Panc1 (cell line): ENCODE results near the gene S100A10. TPM values are rescaled to one million over a fixed set of nuclear protein-coding genes. Genes with fewer than 3 reads are reported as not detected.
A peak's percentile ranks its signal among the peaks of the same experiment; 100 is the strongest.

ENCODE experiments used
- ATAC-seq: fragments of 200-7000 bp; cut with Tn5 transposase; 2 replicates; pipeline ENCODE4 v1.9.1; 2020; ENCODE audit warnings: mild to moderate bottlenecking, moderate library complexity
- BruUV-seq: library from RNA; stranded (reverse); fragments of 400-500 nt; replicated peaks from 2 replicates; lab custom pipeline; 2021; lab: Mats Ljungman, UMichigan
- CTCF ChIA-PET: fragments of 300-600 bp; sonication (Branson Sonifier 250); formaldehyde crosslinking; loops from one replicate; lab custom pipeline; 2022; ENCODE audit warnings: antibody characterized with exemption; lab: Charles Lee
- POLR2A ChIA-PET: fragments of 300-600 bp; sonication (Branson Sonifier 250); formaldehyde crosslinking; loops from one replicate; lab custom pipeline; 2022; ENCODE audit warnings: antibody characterized with exemption; lab: Charles Lee
- DNase-seq: peaks from one replicate; pipeline ENCODE4 v3.0.0-alpha.2; 2010; ENCODE audit warnings: low read depth, low spot score
- H3K27ac ChIP-seq: 2 replicates; pipeline ENCODE4 v1.5.1; 2011; ENCODE audit warnings: mild to moderate bottlenecking, low read length, inconsistent platforms
- H3K27me3 ChIP-seq: fragments of 200-500 bp; sonication (Bioruptor generic); 2 replicates; pipeline ENCODE4 v1.6.0; 2014; ENCODE audit warnings: low read length, inconsistent platforms; ENCODE audit not compliant: control insufficient read depth, insufficient read depth
- H3K36me3 ChIP-seq: fragments of 200-500 bp; sonication (Bioruptor generic); 2 replicates; pipeline ENCODE4 v1.5.1; 2014; ENCODE audit warnings: inconsistent platforms, mild to moderate bottlenecking, low read length, moderate library complexity; ENCODE audit not compliant: control insufficient read depth, insufficient read depth
- H3K4me1 ChIP-seq: 2 replicates; pipeline ENCODE4 v1.5.1; 2011; ENCODE audit warnings: inconsistent platforms, mild to moderate bottlenecking, low read length, moderate library complexity; ENCODE audit not compliant: control insufficient read depth, insufficient read depth
- H3K4me3 ChIP-seq, 2 experiments: 2 replicates each; pipeline ENCODE4 v1.5.1; 2011 to 2012; ENCODE audit warnings: low read depth in 2 of 2, low read length in 2 of 2, mild to moderate bottlenecking in 2 of 2, inconsistent platforms in 1 of 2, moderate library complexity in 1 of 2
- H3K9me3 ChIP-seq: fragments of 200-500 bp; sonication (Bioruptor generic); 2 replicates; pipeline ENCODE4 v1.5.1; 2014; ENCODE audit warnings: low read depth, mild to moderate bottlenecking, inconsistent platforms, low read length, moderate library complexity; ENCODE audit not compliant: control insufficient read depth, insufficient read depth
- CTCF ChIP-seq: fragments of 450-650 bp; IDR thresholded peaks from 2 replicates; pipeline ENCODE4 v1.5.1; 2017; ENCODE audit warnings: mild to moderate bottlenecking
- POLR2AphosphoS5 ChIP-seq: IDR thresholded peaks from 2 replicates; pipeline ENCODE4 v1.6.1; 2012; ENCODE audit warnings: mild to moderate bottlenecking, low read depth, low read length, moderate library complexity
- REST ChIP-seq, 2 experiments: IDR thresholded peaks; 2 replicates each; pipeline ENCODE4 v1.6.1; 2011 to 2012; ENCODE audit warnings: low read depth in 2 of 2, control low read depth in 1 of 2, low read length in 1 of 2, mild to moderate bottlenecking in 1 of 2, moderate library complexity in 1 of 2; ENCODE audit not compliant: insufficient read depth in 1 of 2
- SIN3A ChIP-seq: IDR thresholded peaks from 2 replicates; pipeline ENCODE4 v1.6.1; 2012; ENCODE audit warnings: low read depth, mild to moderate bottlenecking, low read length, moderate library complexity, borderline replicate concordance; ENCODE audit not compliant: insufficient read depth
- TCF7L2 ChIP-seq: IDR thresholded peaks from 2 replicates; pipeline ENCODE4 v1.6.1; 2011; ENCODE audit warnings: mild to moderate bottlenecking, low read depth, low read length, inconsistent platforms
- in situ Hi-C: cut with HindIII; loops from 2 replicates; pipeline ENCODE4 v1.10.0; 2016; ENCODE audit warnings: low sequenced_read_pairs, low pct_unique_long_range_greater_than_20kb
- intact Hi-C: fragments of 100-400 bp; cut with micrococcal nuclease; formaldehyde crosslinking; loops from one replicate; pipeline ENCODE4 v1.10.0; 2022; ENCODE audit not compliant: unreplicated experiment
- total RNA-seq: library from RNA; stranded (reverse); gene quantifications from one replicate; pipeline ENCODE4 v1.2.1, GENCODE V29; 2021; ENCODE audit not compliant: unreplicated experiment

The S100A10 gene
- total RNA-seq, 1 experiment from 2014 or later, result 1,621 TPM

- H3K27ac ChIP-seq, result peak overlapping the region; percentile 49; the same call in 1 of the 2 replicates
- POLR2A ChIA-PET, result no interaction called here
Measured at GRCh38 chr1:152029929-152030211, 36.2 kb upstream of the S100A10 start.

GRCh38 chr1:152029144-152029928, 35.7 kb upstream of the S100A10 start:
- in situ Hi-C loops (no loop called here), intact Hi-C loops (no loop called here)
- TF ChIP-seq SIN3A (no peak), REST (IDR thresholded peaks at IDR 0.05; ENCODE audit: insufficient read depth in 1 of 2, low read depth in 2 of 2, low read length in 1 of 2) (no peak), CTCF (no peak), POLR2AphosphoS5 (no peak), TCF7L2 (no peak)
- Histone ChIP-seq H3K4me3 (no peak overlapping the region), H3K4me1 (peaks cover 7% of the 10 kb centered on the region), H3K27ac (peak overlapping the region; percentile 49; the same call in 1 of the 2 replicates), H3K36me3 (peaks cover 20% of the 10 kb centered on the region), H3K27me3 (no peaks in the 10 kb centered on the region), H3K9me3 (no peaks in the 10 kb centered on the region)
- no peak for ATAC-seq
- no TSS peak for BruUV-seq
- CTCF ChIA-PET, result no interaction called here
- no peak for DNase-seq
- POLR2A ChIA-PET, result no interaction called here

More at GRCh38 chr1:152029929-152030211, 36.2 kb upstream of the S100A10 start:
- CTCF ChIA-PET, result no interaction called here
- ATAC-seq (no peak), DNase-seq (no peak)
- H3K4me1 ChIP-seq, result peaks cover 13% of the 10 kb centered on the region
- TF ChIP-seq REST (IDR thresholded peaks at IDR 0.05; ENCODE audit: insufficient read depth in 1 of 2, low read depth in 2 of 2, low read length in 1 of 2) (no peak), POLR2AphosphoS5 (no peak), SIN3A (no peak), TCF7L2 (no peak), CTCF (no peak)
- no TSS peak for BruUV-seq
- H3K36me3 ChIP-seq, result peaks cover 20% of the 10 kb centered on the region
- H3K27me3 ChIP-seq, result no peaks in the 10 kb centered on the region
- intact Hi-C loops, result no loop called here
- no peaks in the 10 kb centered on the region for H3K9me3 ChIP-seq
- in situ Hi-C loops, result no loop called here
- H3K4me3 ChIP-seq, result no peak overlapping the region
